ENCODE data around the gene EVC2.

EVC2 gene, protein sequence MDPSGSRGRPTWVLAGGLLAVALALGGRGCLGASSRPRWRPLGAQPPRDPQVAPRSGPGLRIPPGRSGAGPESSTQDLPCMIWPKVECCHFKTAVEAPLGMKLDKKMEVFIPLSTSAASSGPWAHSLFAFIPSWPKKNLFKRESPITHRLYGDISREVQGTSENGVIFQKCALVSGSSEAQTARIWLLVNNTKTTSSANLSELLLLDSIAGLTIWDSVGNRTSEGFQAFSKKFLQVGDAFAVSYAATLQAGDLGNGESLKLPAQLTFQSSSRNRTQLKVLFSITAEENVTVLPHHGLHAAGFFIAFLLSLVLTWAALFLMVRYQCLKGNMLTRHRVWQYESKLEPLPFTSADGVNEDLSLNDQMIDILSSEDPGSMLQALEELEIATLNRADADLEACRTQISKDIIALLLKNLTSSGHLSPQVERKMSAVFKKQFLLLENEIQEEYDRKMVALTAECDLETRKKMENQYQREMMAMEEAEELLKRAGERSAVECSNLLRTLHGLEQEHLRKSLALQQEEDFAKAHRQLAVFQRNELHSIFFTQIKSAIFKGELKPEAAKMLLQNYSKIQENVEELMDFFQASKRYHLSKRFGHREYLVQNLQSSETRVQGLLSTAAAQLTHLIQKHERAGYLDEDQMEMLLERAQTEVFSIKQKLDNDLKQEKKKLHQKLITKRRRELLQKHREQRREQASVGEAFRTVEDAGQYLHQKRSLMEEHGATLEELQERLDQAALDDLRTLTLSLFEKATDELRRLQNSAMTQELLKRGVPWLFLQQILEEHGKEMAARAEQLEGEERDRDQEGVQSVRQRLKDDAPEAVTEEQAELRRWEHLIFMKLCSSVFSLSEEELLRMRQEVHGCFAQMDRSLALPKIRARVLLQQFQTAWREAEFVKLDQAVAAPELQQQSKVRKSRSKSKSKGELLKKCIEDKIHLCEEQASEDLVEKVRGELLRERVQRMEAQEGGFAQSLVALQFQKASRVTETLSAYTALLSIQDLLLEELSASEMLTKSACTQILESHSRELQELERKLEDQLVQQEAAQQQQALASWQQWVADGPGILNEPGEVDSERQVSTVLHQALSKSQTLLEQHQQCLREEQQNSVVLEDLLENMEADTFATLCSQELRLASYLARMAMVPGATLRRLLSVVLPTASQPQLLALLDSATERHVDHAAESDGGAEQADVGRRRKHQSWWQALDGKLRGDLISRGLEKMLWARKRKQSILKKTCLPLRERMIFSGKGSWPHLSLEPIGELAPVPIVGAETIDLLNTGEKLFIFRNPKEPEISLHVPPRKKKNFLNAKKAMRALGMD

DNA sequence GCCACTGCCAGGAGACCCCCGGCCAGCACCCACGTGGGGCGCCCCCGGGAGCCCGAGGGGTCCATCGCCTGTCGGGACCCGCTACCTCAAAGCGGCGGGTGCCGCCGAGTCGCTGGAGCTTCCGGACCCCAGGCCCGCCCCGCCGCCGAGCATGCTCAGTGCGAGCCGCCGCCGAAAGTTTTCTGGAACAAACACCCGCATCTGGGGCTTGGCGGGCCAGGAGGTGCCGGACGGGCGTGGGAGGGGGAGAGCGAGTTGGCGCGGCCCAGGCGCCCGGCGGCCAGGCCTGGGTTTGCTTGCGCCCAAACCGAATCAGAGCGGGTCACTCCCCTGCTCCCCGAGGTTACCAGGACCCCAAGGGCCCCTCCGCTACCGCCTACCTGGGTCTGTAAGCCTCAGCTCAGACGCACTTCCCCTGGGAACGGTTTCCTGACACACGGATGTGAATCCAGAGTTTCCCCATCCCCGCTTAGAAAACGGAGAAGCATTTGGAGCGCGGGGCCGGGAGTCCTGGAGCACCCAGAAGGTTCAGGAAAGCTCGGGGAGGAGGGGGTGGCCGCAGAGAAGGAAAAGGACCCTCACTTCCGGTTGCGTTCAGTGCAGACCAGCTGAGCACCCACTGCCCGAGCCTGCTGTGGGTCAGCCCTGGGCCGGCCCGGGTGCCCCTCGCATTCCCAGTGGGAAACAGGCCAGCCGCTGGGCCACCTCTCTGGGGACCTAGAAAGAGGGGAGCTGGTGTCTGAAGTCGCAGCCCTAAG is at the start of gene EVC2:
Gene EVC2, minus strand, starts transcription at position 111 of the 758 bp plus-strand sequence. Its CDS starts 46 bp downstream, at position 65.
- H3K4me3 ChIP-seq (ENCODE audit: low read depth, low read length) = peak within 1 kb of the TSS; percentile 80
- TF ChIP-seq, protein P1, sequence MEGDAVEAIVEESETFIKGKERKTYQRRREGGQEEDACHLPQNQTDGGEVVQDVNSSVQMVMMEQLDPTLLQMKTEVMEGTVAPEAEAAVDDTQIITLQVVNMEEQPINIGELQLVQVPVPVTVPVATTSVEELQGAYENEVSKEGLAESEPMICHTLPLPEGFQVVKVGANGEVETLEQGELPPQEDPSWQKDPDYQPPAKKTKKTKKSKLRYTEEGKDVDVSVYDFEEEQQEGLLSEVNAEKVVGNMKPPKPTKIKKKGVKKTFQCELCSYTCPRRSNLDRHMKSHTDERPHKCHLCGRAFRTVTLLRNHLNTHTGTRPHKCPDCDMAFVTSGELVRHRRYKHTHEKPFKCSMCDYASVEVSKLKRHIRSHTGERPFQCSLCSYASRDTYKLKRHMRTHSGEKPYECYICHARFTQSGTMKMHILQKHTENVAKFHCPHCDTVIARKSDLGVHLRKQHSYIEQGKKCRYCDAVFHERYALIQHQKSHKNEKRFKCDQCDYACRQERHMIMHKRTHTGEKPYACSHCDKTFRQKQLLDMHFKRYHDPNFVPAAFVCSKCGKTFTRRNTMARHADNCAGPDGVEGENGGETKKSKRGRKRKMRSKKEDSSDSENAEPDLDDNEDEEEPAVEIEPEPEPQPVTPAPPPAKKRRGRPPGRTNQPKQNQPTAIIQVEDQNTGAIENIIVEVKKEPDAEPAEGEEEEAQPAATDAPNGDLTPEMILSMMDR (IDR thresholded peaks at IDR 0.05; ENCODE audit: borderline replicate concordance, insufficient read depth, low read depth, low read length) = no peak

DNA sequence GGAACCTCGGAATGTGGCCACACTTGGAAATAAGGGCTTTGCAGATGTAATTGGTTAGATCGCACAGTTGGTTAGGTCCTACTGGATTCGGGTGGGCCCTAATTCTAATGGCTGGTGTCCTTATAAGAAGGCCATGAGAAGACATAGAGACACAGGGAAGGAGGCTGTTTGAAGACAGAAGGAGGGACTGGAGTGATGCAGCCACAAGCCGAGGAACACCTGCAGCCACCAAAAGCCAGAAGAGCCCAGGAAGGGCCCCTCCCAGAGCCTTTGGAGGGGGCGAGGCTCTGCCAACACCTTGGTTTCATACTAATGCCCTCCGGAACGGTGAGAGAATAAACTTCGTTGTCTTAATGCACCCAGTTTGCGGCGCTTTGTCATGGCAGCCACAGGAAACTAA is 49.6 kb upstream of the EVC2 start:
- TF ChIP-seq, protein P1 (IDR thresholded peaks at IDR 0.05; ENCODE audit: borderline replicate concordance, insufficient read depth, low read depth, low read length) = no peak
- H3K4me3 ChIP-seq (ENCODE audit: low read depth, low read length) = no peak overlapping the region

DNA sequence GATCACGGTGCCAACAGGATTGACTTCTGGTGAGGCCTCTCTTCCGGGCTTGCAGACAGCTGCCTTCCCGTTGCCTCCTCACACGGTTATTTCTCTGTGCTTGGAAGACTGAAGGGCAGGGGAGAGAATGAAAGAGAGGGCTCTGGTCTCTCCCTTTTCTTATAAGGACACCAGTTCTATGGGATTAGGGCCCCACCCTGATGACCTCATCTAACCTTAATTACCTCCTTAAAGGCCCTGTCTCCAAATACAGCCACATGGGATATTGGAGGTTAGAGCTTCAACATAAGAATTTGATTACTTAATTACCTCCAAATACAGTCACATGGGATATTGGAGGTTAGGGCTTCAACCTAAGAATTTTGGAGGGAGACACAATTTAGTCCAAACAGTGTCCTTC is 49.2 kb upstream of the EVC2 start:
- H3K4me3 ChIP-seq (ENCODE audit: low read depth, low read length) = no peak overlapping the region
- TF ChIP-seq, protein P1 (IDR thresholded peaks at IDR 0.05; ENCODE audit: borderline replicate concordance, insufficient read depth, low read depth, low read length) = no peak

DNA sequence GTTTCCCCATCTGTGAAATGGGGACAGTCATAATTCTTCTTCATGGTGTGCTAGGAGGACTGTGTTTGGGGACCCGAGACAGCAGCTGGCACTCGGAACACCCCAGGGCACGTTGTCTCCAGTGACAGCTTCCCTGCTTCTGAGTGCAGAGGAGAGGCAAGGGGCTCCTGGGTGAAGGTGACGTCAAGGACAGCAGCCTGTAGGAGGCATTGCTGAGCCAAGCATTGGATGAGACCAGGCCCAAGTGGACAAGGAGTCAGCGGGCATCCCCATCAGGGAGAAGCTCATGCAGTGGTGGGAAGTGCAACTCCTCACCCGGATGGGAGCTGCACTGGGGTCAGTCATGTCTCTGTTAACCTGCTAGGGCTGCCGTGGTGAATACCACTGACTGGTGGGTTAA is 48.7 kb upstream of the EVC2 start:
- TF ChIP-seq, protein P1 (IDR thresholded peaks at IDR 0.05; ENCODE audit: borderline replicate concordance, insufficient read depth, low read depth, low read length) = no peak
- no peak overlapping the region for H3K4me3 ChIP-seq (ENCODE audit: low read depth, low read length)

DNA sequence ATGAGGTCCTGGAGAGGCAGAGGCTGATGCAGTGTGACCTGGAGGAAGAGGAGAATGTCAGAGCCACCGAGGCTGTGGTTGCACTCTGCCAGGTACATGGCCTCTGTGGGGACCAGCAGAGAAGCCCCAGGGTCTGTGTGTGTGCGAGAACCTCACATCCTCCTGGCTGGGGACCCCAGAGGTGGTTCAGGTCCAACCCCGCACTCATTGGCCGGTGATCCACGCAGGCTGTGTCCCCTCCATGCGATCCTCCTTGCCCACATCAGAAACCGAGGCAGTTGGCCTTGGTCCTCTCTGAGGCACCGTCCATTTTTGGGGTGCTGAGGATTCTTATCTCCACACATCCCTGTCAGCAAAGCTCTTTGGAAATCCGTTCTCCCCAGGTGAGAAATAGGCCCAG is 47.9 kb upstream of the EVC2 start:
- TF ChIP-seq, protein P1 (IDR thresholded peaks at IDR 0.05; ENCODE audit: borderline replicate concordance, insufficient read depth, low read depth, low read length) = no peak
- H3K4me3 ChIP-seq (ENCODE audit: low read depth, low read length) = no peak overlapping the region

DNA sequence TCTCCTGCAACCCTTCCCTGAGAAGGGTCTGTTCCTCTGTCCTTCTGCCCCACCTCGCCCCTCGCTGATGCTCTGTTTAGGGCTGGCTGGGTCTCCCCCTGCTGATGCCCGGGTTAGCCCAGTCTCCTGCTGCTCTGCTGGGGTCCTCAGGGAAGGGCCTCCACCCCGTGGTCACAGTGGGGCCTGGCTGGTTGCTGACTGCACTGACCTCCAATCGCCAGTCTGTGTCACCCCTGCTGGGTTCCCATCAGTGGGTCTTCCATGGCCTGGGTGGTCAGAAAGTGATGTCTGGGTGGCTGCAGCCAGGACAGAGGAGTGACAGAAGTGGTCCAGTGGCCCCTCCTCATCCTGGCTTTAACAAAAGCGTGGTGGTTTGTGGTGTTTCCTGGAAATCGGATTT is 47.3 kb upstream of the EVC2 start:
- H3K4me3 ChIP-seq (ENCODE audit: low read depth, low read length) = no peak overlapping the region
- TF ChIP-seq, protein P1 (IDR thresholded peaks at IDR 0.05; ENCODE audit: borderline replicate concordance, insufficient read depth, low read depth, low read length) = no peak
